CD14-positive monocyte (primary cell): ENCODE results near the gene ULBP2. TPM values are rescaled to one million over a fixed set of nuclear protein-coding genes. Genes with fewer than 3 reads are reported as not detected.

Experiments
- DNase-seq, 3 donors: peaks; one replicate each; pipeline ENCODE4 v3.0.0-alpha.2; 2011 to 2022
- H2AFZ ChIP-seq: 2 replicates; pipeline ENCODE4 v1.6.0; 2012; ENCODE audit warnings: mild to moderate bottlenecking, low read depth, low read length, inconsistent platforms; ENCODE audit not compliant: insufficient read depth, poor library complexity, severe bottlenecking
- H3K27ac ChIP-seq, 2 donors: 1 replicate in 1 of 2; 2 replicates in 1 of 2; pipeline ENCODE4 v1.5.1; 2012 to 2013; ENCODE audit warnings: low read length in 2 of 2, control low read depth in 1 of 2, inconsistent platforms in 1 of 2, low read depth in 1 of 2, mild to moderate bottlenecking in 1 of 2
- H3K27me3 ChIP-seq, 2 donors: one replicate each; pipeline versions ENCODE4 v1.6.0 to v1.6.1; 2011 to 2013; ENCODE audit warnings: low read length in 2 of 2; ENCODE audit not compliant: control insufficient read depth in 2 of 2, insufficient read depth in 2 of 2
- H3K36me3 ChIP-seq, 2 donors: replicated peaks in 1 of 2; 1 replicate in 1 of 2; 2 replicates in 1 of 2; pipeline versions ENCODE4 v1.5.1 to v1.6.1; 2012 to 2013; ENCODE audit warnings: low read length in 2 of 2, control low read depth in 1 of 2, inconsistent platforms in 1 of 2, mild to moderate bottlenecking in 1 of 2; ENCODE audit not compliant: insufficient read depth in 2 of 2, control insufficient read depth in 1 of 2
- H3K4me1 ChIP-seq, 2 donors: 1 replicate in 1 of 2; 2 replicates in 1 of 2; pipeline versions ENCODE4 v1.5.1 to v1.6.1; 2012 to 2013; ENCODE audit warnings: low read length in 2 of 2, control low read depth in 1 of 2, inconsistent platforms in 1 of 2, mild to moderate bottlenecking in 1 of 2, moderate library complexity in 1 of 2; ENCODE audit not compliant: insufficient read depth in 2 of 2, control insufficient read depth in 1 of 2
- H3K4me2 ChIP-seq: replicated peaks from 2 replicates; pipeline ENCODE3; 2012; ENCODE audit warnings: low read length, moderate library complexity, mild to moderate bottlenecking; ENCODE audit not compliant: poor library complexity, severe bottlenecking; ENCODE audit errors: extremely low read depth
- H3K4me3 ChIP-seq, 3 experiments: fragments of 200-600 bp in 1 of 3; sonication (generic) in 1 of 3; replicated peaks in 1 of 3; 1 replicate in 2 of 3; 2 replicates in 1 of 3; pipeline ENCODE4 v1.5.1; 2011 to 2013; ENCODE audit warnings: low read length in 3 of 3, mild to moderate bottlenecking in 3 of 3, control low read depth in 2 of 3, low read depth in 2 of 3, inconsistent platforms in 1 of 3, moderate library complexity in 1 of 3
- H3K79me2 ChIP-seq: 2 replicates; pipeline ENCODE4 v1.6.0; 2012; ENCODE audit warnings: mild to moderate bottlenecking, control low read depth, inconsistent platforms, low read length, moderate library complexity; ENCODE audit not compliant: insufficient read depth
- H3K9ac ChIP-seq: 2 replicates; pipeline ENCODE4 v1.6.0; 2017; ENCODE audit warnings: low read length, mild to moderate bottlenecking; ENCODE audit not compliant: insufficient read depth, poor library complexity, severe bottlenecking
- H3K9me3 ChIP-seq, 2 donors: replicated peaks in 1 of 2; 1 replicate in 1 of 2; 2 replicates in 1 of 2; pipeline versions ENCODE4 v1.5.1 to v1.6.1; 2012 to 2013; ENCODE audit warnings: low read length in 2 of 2, control low read depth in 1 of 2; ENCODE audit not compliant: control insufficient read depth in 1 of 2, insufficient read depth in 1 of 2
- H4K20me1 ChIP-seq: 2 replicates; pipeline ENCODE4 v1.6.0; 2012; ENCODE audit warnings: mild to moderate bottlenecking, low read length, control low read depth, moderate library complexity; ENCODE audit not compliant: insufficient read depth
- H3K27ac Mint-ChIP-seq, 7 donors: one replicate each; pipeline ENCODE4 v1.8.0; 2020; ENCODE audit warnings: mild to moderate bottlenecking in 7 of 7, mixed read lengths in 7 of 7, moderate library complexity in 6 of 7, inconsistent platforms in 2 of 7
- H3K27me3 Mint-ChIP-seq, 3 donors: one replicate each; pipeline ENCODE4 v1.8.0; 2021 to 2022; ENCODE audit warnings: low read depth in 3 of 3, mild to moderate bottlenecking in 3 of 3, mixed read lengths in 3 of 3, moderate library complexity in 3 of 3, inconsistent platforms in 1 of 3
- H3K36me3 Mint-ChIP-seq, 2 donors: one replicate each; pipeline ENCODE4 v1.8.0; 2020; ENCODE audit warnings: mixed read lengths in 2 of 2, inconsistent platforms in 1 of 2, mild to moderate bottlenecking in 1 of 2
- H3K4me1 Mint-ChIP-seq: one replicate; pipeline ENCODE4 v1.8.0; 2020; ENCODE audit warnings: mild to moderate bottlenecking, mixed read lengths
- H3K4me3 Mint-ChIP-seq, 2 donors: one replicate each; pipeline ENCODE4 v1.8.0; 2020; ENCODE audit warnings: mild to moderate bottlenecking in 2 of 2, mixed read lengths in 2 of 2, moderate library complexity in 1 of 2
- H3K9me3 Mint-ChIP-seq, 7 donors: one replicate each; pipeline ENCODE4 v1.8.0; 2020 to 2022; ENCODE audit warnings: mixed read lengths in 7 of 7, mild to moderate bottlenecking in 6 of 7, moderate library complexity in 6 of 7, inconsistent platforms in 2 of 7
- WGBS: methylation state at CpG from one replicate; pipeline ENCODE4 v1.1.5; 2013; ENCODE audit warnings: missing lambda C conversion rate; ENCODE audit not compliant: insufficient coverage; 5-methylcytosine and 5-hydroxymethylcytosine counted together
- intact Hi-C, 2 donors: fragments of 100-400 bp; cut with micrococcal nuclease; formaldehyde crosslinking; loops; one replicate each; pipeline versions ENCODE4 v1.15.0 to v1.15.1; 2023
- polyA plus RNA-seq, 3 donors: library from polyadenylated mRNA; depleted of rRNA in 1 of 3; unstranded in 2 of 3; stranded (reverse) in 1 of 3; fragments of 300-500 nt in 2 of 3; fragments of >200 nt in 1 of 3; fragmentation: Illumina TruSeq in 2 of 3; gene quantifications; 1 replicate in 2 of 3; 2 replicates in 1 of 3; pipeline ENCODE4 v1.2.3, GENCODE V29; 2012 to 2021
- TF ChIP-seq, protein P1 (sequence below): fragments of 200-600 bp; IDR thresholded peaks from one replicate; pipeline ENCODE4 v1.8.0; 2022; ENCODE audit warnings: antibody characterized with exemption, mild to moderate bottlenecking

ULBP2 gene
- polyA plus RNA-seq, 3 donors, result 0.31 to 0.49 TPM; not detected in 1

DNA sequence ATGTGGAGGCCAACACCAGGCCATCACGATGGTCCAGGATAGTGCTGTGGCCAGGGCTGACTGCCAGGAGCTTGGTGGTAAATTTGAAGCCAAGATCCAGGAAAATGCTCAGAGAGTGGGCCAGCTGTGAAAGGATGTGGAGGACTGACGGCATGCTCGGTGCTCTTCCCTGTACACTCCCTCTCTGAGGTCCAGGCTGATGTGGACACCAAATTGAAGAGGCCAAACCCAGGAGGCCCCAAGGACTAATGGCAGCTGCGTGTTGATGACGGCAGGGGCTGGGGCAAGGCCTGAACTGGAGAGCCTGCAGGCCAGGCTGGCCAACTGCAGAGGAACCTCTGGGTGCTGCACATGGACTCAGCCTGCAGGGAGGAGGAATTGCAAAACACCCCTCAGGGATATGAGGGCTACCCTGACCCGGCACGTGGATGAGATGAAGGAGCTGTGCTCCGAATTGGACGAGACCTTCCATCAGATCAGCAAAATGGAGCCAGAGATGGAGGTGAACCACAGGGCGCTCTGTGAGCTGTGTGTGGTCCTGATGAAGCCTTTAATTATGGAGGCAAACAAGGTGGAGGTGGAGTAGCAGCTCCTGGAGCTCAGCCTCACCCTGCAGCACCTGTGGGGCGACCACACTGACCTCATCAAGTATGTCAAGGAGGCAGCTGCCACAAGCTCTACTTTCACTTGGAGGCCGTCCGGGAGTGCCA, 37.0 kb upstream of the ULBP2 start:
- Mint-ChIP-seq H3K36me3 (peaks cover 0 to 2% of the 10 kb centered on the region in 2 donors), H3K9me3 (peaks cover 8 to 18% (median 13%) of the 10 kb centered on the region in 7 donors), H3K27me3 (peaks cover 6 to 9% (median 7%) of the 10 kb centered on the region in 3 donors), H3K27ac (no peak overlapping the region), H3K4me3 (no peak overlapping the region), H3K4me1 (no peaks in the 10 kb centered on the region)
- Histone ChIP-seq H4K20me1 (no peaks in the 10 kb centered on the region), H3K4me2 (no peak overlapping the region), H3K36me3 (no peaks in the 10 kb centered on the region), H3K4me3 (no peak overlapping the region), H3K9me3 (peaks cover 9 to 10% of the 10 kb centered on the region in 2 donors), H2AFZ (no peak overlapping the region), H3K4me1 (no peaks in the 10 kb centered on the region), H3K27ac (no peak overlapping the region), H3K27me3 (no peaks in the 10 kb centered on the region), H3K79me2 (no peaks in the 10 kb centered on the region), H3K9ac (no peak overlapping the region)
- DNase-seq, result no peak
- 90% methylated on average over 10 of the region's 13 CpGs for WGBS
- intact Hi-C loops, result no loop called here
- TF ChIP-seq, protein P1, sequence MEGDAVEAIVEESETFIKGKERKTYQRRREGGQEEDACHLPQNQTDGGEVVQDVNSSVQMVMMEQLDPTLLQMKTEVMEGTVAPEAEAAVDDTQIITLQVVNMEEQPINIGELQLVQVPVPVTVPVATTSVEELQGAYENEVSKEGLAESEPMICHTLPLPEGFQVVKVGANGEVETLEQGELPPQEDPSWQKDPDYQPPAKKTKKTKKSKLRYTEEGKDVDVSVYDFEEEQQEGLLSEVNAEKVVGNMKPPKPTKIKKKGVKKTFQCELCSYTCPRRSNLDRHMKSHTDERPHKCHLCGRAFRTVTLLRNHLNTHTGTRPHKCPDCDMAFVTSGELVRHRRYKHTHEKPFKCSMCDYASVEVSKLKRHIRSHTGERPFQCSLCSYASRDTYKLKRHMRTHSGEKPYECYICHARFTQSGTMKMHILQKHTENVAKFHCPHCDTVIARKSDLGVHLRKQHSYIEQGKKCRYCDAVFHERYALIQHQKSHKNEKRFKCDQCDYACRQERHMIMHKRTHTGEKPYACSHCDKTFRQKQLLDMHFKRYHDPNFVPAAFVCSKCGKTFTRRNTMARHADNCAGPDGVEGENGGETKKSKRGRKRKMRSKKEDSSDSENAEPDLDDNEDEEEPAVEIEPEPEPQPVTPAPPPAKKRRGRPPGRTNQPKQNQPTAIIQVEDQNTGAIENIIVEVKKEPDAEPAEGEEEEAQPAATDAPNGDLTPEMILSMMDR, result no peak

DNA sequence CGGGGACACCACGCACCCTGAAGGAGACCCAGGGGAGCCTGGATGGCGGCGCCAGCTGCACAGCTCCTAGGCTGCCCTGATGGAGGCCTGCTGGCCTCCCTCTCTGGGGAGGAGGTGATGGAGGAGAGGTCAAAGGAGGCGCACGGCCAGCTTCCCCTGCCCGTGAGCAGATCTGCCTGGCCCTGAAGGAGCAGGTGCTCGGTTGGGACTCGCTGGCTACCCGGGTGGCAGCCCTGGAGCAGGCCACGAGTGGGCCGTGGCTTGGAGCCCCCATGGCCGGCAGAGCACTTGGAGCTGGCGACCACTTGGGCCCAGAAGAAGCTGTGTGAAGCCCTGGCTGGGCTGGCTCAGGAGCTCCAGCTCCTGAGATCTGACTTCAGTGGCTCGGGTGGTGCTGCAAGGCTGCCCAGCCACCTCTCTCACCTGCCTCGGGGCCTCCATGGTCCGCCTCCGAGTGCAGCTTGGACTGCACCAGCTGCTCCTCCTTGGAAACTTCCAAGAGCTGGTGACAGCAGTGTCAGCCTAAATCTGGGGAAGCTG, 36.4 kb upstream of the ULBP2 start:
- intact Hi-C loops, result no loop called here
- Mint-ChIP-seq H3K36me3 (peaks cover 0 to 2% of the 10 kb centered on the region in 2 donors), H3K27me3 (peaks cover 7 to 9% (median 8%) of the 10 kb centered on the region in 3 donors), H3K4me3 (no peak overlapping the region), H3K27ac (no peak overlapping the region), H3K4me1 (no peaks in the 10 kb centered on the region), H3K9me3 (peaks cover 8 to 18% (median 13%) of the 10 kb centered on the region in 7 donors)
- DNase-seq, result no peak
- Histone ChIP-seq H3K4me2 (no peak overlapping the region), H3K4me1 (no peaks in the 10 kb centered on the region), H3K27me3 (no peaks in the 10 kb centered on the region), H3K4me3 (no peak overlapping the region), H4K20me1 (no peaks in the 10 kb centered on the region), H3K27ac (no peak overlapping the region), H3K79me2 (no peaks in the 10 kb centered on the region), H3K36me3 (no peaks in the 10 kb centered on the region), H3K9me3 (peaks cover 9 to 10% of the 10 kb centered on the region in 2 donors), H2AFZ (no peak overlapping the region), H3K9ac (no peak overlapping the region)
- TF ChIP-seq, protein P1, result no peak
- 96% methylated on average over 18 of the region's 18 CpGs for WGBS
